HG03460 (cell line): ENCODE data around the gene ROMO1.
"Not testable (repeated sequence)": the region's sequence is repeated elsewhere in the genome, so short reads cannot be mapped to it uniquely, and the experiment has no call there.

Source experiments
- ATAC-seq: cut with Tn5 transposase; IDR thresholded peaks from one replicate; pipeline ENCODE4 v1.9.1; 2021; ENCODE audit not compliant: unreplicated experiment

Gene ROMO1

DNA sequence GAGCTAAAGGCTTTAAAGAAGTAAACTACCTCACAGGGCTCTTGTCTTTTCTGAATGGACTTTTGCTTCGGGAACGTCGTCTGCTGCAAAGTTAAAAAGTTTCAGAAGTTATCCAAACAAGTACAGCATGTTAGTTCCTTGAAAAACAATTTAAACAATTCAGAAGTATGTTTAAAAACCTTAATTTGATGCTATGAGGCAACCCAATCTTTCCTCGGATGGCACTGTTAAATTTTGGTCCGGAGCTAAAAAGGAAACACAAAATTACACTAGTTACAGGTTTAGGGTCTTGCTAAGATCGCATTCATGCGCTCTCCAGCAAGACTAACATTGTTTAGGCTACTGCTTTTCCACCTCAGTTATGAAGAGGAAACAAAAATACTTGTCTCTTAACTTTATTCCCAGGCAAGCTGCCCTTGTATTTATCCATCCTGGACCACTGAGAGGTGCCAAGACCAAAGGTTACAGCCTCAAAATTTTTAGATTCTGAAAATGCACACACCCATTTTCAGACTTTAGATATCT, 30.1 kb downstream of the ROMO1 start:
- no peak for ATAC-seq

DNA sequence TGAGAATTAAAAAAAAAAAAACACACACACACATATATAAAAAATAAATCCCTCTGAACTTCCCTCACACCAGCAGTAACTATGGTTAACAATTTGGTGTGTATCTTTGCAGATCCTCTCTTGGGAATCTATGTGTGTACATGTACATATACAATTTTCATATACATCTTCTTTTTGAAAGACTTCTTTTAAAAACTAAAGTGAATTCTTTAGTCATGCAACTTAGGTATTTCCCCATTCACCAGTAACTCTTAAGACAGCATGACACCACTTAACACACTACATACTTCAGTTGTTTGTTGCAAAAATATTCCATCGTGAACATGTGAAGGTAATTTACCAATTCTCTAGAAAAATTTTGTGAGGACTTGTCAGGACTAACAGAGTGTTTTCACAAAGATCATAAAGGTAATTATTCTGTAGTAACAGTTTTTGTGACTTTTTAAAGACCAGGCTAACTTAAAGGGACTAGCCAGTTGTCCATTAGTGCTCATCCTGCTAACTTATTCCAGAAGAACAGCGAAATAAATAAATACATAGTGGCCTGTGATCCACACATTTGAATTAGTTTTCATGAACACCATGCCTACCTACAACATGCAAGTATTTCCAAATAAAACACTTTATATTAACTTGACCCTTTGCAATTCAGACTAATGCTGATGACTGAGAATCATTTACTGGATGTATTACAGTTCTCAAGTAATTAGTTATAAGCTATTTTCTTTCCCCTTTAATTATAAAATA, 30.8 kb downstream of the ROMO1 start:
- no peak for ATAC-seq

DNA sequence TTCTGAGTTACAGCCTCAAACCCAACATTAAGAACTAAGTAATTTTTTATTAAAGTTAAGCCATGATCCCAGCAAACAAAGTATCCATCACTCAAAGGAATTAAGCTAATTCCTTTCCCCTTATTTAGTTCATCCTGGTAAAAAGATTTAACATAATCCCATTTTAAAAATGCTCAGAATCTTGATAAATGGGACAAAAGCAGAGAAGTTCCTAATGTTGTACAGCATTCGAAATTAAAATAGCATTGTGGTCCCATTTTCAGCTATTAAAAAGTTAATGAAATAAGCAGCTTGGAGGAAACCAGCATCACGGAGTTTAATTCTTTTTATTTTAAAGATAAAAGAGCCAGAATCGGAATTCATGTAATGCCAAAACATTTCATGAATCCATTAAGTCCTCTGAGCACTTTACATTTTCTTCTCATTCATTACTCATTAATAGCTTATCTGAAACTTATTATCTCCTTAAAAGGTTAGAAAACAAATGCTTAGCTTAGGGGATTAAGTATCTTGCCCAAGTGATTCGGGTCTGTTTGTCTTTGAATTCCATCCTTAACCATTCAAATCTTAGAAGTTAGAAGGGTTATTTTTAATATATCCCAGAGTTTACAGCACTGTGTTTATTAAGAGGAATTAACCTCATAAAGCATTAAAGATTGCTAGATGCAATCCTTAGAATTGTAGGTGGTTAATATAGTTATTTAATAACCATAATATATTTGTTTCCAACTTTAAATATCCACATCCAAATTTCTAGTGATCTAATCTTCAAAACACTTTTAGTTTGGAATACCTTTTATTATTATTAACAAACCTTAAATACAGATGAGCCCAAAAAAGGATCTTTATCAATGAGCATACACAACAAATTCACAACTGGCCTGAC, 31.6 kb downstream of the ROMO1 start:
- ATAC-seq, result no peak

DNA sequence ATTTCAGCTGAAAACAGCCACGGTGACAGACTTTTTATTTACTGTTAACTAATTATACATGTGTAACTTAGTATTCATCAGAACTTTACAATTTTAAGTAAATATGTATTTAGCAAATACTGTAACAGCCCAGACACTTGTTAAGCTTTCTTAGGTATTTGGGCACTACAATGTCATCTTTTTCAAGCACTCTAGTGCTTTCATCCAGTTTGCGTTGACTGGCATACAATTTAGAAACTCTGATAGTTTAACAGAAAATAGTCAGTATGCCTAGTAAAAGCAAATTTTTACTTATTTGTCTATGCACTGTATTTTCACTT, 32.2 kb downstream of the ROMO1 start:
- no peak for ATAC-seq

DNA sequence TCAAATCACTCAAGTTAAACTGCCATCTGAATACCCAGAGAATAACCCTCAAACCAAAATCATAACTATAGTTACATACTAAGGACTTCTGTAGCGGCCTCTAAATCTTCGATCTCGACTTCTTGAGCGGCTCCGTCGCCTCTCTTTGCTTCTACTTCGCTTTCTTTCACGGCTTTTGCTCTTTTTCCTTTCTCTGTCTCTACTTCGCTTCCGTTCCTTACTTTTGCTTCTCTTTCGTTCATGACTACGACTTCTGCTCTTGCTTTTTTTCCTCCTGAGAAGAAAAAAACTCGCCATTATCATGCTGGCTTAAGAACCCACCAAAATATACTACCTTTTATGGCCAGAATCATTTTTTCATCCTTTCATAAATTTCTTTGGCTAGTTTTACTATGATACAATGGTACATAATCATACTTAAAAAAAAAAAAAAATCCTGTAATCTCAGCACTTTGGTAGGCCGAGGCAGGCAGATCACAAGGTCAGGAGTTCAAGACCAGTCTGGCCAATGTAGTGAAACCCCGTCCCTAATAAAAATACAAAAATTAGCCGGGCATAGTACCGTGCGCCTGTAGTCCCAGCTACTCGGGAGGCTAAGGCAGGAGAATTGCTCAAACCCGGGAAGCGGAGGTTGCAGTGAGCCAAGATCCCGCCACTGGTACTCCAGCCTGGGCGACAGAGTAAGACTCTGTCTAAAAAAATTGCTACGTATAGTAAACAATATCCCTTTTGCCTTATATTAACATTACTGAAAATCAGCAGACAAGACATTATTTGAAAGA, 32.8 kb downstream of the ROMO1 start:
- ATAC-seq, result no peak

DNA sequence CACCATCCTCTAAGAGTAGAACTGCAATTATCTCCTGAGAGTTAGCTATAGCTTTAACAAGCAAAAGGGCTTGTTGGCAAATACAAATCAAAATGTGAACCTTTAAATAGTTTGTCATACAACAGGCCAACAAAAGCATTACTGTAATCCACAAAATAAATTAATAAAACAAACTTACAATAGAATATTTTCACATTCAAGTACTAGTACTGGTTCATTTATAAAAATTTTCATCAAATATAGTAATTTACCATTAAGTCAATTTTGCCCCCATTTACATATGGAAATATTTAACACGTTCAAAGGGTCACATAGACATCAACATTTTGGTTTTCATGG, 33.4 kb downstream of the ROMO1 start:
- ATAC-seq, result no peak

DNA sequence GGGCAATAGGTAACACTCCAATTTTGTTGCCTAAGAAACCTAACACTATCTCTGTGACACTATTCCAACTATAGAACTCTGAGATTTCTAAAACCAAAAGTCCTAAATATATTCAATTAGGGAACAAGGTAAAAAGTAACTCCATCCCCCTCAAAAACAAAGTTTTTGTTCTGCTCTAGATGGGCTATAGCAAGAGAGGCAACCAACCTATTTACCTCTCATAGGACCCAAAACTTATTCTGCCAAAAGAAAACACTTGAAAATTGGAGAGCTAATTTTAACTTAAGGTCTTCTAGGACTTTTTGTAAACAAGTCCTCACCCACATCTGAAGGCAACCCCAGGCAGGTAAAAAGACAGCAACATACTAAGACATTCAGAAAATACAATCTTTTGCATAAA, 35.2 kb downstream of the ROMO1 start:
- no peak for ATAC-seq

DNA sequence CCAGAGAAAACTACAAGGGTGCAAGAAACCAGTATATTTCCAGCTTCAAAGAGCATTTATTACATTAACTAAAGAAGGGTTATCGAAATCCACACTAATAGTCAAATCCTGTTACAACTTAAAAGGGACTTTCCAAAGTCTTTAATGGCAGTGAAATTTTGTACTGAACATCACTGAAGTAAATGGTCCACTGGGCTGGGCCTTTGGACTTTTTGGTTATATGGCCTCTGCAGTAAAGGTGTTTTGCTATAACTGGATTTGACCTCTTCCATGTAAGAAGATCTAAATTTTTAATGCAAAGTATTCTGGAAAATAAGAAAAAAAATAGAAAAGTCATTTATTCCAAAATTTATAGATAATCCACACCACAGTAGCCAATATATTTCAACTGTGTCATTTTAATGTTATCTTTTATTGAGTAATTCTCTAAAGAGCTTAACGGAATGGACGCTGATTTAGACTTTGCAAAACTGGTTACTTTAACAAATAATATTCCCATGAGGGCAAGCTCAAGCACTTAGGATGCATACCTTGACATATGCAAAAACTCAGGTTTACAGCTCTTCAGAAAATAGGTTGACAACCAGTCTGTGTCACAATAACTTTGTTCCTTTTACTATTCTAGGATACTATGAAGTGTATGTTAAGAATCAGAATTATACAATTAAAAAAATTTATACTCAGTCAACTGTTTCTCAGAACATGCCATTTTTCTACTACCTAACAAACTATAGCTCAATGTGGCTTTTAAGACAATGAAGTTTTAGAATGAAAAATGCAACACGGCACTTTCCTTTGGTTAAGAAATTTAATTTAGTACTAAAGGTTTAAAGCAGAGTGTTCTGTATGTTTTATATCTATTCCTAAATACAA, 35.8 kb downstream of the ROMO1 start:
- ATAC-seq, result no peak

DNA sequence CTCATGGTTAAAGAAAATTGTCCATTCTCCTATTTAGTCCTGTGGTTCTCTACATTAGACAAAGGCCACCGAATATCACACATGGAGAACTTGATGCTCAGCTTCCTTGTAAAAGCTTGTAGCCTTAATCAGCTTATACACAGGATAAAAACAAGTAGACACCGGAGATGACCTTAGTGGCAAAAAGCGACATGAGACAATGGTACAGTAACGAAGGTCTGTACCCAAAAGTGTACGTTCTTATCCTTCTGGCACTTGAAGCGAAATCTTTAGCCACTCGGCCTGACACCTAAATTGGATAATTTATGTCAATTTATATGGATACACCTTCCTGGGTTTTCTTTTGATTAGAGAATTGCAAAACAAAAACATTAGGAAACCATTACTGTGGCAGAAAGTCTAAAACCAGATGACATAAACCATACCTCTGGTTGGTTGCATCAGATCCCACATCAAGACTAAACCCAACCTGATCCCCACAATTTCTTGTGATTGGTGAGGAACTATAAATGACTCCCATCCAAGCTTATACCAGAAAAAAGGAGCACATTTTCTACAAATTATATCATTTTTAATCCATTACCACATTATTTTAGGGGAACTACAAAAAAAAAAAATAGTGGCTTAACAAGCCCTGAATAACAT, 36.7 kb downstream of the ROMO1 start:
- no peak for ATAC-seq

DNA sequence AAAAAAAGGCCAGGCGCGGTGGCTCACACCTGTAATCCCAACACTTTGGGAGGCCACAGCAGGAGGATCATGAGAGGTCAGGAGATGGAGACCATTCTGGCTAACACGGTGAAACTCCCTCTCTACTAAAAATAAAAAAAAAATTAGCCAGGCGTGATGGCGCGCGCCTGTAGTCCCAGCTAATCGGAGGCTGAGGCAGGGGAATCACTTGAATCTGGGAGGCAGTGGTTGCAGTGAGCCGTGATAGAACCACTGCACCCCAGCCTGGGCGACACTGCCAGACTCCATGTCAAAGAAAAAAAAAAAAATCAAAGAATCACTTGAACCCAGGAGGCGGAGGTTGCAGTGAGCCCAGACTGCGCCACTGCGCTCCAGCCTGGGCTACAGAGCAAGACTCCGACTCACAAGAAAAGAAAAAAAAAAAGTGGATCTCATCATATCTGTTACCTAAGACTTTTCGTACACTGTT, 38.7 kb downstream of the ROMO1 start:
- ATAC-seq, result no peak

DNA sequence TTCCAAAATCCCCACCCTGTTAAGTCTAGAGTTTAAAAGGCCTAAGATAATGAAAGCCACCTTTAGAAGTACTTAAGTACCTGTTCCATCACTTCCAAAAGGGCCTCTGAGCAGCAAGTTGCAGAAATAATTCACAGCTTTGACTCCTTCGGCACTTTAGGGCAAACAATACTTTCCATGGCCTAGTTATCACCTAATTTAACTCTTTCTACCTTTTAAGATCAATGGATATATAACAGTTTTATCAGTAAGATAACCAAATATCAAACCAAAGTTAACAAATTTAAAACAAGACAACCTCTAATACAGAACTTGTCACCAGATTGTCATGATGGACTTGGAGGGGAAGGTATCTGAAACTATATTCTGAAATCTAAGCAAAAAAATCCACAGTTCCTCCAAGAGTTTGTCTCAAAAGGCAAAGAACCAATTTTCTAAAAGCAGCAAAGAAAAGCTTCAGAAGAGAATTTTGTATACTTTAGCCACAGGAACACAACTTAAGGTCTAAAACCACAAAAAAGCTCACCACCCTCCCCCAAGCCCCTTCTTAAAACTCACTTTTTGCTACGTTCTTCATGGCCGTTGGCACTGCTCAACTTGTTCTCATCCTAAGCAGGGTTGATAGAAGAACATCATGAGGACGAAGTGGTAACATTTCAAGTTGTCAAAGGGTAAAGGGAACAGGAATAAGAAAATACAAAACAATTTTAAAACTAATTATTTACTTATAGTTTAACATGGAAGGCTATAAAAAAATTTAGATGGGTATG, 39.4 kb downstream of the ROMO1 start:
- no peak for ATAC-seq

DNA sequence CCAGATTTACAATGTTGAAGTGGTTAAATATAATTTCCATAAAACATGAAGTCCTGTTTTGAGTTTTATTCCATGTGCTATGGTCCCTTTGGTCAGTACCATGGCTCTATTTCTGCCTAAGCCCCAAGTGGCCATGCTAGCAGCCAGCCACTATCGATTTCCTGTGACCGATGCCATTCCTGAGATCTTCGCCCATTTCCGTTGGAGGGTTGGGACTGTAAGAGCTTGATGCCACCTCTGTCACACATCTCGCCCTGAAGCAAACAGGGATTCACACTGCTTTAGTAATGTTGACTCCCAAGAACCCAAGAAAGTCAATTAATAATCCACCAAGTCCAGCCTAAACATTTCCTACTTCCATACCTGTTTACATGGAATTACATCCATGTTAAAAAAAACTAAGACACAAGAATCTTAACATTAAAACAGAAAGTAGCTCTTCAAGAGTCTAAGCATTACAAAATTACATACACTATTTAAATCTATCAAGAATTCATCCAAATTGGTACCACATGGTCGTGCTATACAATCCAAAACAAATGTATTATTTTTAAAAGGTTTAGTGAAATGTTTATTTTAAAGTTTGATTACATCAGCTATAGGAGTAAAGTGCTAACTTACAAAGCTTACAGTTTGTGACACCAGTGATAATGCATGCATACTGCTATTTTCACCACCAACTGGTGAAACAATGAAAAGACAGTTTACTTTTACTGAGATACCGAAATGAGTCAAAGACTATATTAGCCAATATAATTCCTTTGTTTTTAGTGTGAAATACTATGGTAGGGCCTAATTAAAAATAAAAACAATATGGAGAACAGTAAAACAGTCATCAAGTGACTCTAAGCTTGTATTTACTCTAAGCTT, 40.3 kb downstream of the ROMO1 start:
- no peak for ATAC-seq

DNA sequence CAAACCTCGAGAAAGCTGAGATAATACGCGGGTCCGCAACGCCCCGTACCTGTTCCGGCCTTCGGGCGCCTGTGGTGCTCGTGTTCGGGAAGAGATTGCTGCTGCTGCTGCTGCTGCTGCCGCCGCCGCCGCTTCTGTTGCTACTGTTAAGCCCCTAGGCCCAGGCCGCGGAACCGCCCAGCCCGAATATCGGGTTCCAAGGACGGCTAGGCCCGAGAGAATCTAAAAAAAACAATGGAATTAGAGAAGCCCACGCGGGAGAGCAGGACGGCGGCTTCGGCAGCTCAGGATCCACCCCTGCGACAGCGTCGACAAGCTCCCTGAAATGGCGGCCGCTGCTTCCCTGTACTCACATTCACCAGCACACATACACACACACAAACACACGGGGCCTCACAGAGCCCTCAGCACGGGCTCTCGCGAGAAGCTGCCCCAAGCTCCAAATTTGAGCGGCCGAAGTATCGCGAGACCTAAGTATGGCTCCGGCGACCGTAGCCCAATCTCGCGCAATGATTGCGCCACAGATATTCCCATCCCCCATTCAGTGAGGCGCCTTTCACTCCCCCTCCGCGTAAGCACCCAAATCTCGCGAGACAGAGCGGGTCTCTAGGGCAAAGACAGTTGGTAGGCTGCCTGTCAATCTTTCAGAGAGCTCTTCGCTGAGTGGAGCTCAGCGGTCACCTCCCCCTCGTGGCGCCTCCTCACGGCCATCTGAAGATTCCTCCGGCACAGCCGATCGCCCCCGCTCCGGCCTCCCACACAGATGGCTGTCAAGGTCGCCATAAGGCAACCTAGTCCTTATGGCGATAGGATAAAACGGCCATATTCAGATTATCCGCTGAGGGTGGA, 42.9 kb downstream of the ROMO1 start, which contains the start of gene RBM39:
RBM39 (minus strand) TSS at position 369 of the 849 bp plus-strand sequence. CDS start 1,386 bp downstream, outside the sequence.
- peak; percentile 86 for ATAC-seq

DNA sequence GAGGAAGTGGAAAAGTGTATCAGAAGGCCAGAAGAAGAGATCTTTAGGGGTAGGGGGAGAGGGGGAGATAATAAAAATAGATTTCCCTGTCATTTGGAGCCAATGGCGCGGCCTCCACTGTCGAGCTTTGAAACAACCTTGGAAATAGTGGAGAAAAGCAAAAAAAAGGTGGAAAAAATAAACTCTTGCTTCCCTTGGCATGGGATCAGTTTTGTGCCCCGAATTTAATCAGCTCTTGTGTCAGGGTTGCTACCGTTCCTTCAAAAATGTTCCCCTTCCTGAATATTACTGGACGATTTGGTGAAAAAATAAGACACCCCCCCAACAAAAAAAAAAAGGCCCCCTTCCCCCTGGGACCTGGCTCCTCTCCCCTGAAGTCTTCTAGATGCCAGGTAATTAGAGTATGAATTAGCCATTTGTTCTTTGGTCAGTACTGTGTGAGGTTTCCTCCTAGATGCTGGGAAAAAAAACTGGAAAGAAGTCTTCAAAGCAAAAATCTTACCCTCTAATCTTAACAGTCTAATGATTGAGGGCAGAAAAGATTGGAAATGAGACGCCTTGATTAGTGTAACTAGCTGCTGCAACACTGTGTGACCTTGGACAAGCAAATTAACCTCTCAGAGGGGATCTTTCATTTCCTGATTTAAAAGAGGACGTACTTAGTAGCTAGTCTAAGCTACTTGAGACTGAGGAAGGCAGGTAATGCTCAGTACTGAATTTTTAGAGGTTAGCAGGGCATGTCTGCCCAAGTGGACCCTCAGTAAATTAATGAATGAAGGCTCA, 43.7 kb downstream of the ROMO1 start:
- no peak for ATAC-seq

DNA sequence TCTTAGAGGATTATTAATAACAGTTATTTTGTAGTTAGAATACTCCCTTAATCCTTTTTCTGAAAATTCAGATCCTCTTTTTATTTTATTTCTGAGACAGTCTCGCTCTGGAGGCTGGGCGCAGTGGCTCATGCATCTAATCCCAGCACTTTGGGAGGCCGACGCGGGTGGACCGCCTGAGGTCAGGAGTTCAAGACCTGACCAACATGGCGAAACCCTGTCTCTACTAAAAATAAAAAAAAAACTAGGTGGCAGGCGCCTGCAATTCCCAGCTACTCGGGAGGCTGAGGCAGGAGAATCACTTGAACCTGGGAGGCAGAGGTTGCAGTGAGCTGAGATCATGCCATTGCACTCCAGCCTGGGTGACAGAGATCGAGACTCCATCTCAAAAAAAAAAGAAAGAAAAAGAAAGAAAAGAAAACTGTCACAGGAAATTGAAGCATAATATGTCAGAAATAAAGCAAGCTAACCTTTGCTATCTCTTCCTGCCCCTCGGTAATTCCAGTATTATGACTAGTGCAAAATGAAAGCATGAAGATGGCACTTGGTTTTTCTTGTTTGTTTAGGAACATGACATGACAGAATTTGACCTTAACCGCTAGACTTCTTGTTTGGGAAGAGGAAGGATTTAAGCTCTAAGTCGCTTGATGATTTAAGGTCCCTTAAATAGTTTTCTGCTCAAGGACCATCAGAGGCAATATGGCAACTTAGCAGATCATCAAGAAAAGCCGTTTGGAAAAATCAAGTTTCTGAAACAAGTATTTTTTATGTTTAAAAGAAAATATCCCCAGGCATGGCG, 44.7 kb downstream of the ROMO1 start:
- no peak for ATAC-seq

DNA sequence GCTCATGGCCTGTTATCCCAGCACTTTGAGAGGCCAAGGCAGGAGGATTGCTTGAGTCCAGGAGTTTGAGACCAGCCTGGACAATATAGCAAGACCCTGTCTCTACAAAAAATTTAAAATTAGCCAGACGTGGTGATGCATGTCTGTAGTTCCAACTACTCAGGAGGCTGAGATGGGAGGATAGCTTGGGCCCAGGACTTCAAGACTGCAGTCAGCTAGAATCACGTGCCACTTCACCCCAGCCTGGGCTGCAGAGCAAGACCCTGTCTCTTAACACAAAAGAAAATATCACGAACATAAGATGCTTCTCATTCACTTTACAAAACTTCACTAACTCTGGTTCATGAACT, 45.3 kb downstream of the ROMO1 start:
- not testable (repeated sequence) for ATAC-seq
